WTC11 (cell line): ENCODE measurements around the gene CES3. TPM values are rescaled to one million over a fixed set of nuclear protein-coding genes. Genes with fewer than 3 reads are reported as not detected.

ENCODE experiments used
- ATAC-seq: fragments of 200-7000 bp; cut with Tn5 transposase; 2 replicates; pipeline ENCODE4 v1.10.0; 2021; ENCODE audit warnings: mild to moderate bottlenecking, moderate library complexity
- CTCF ChIA-PET: fragments of 300-600 bp; sonication (Branson Sonifier 250); formaldehyde crosslinking; loops from one replicate; lab custom pipeline; 2021; ENCODE audit warnings: antibody characterized with exemption; lab: Charles Lee
- POLR2A ChIA-PET: fragments of 350-600 bp; sonication (Branson Sonifier 250); formaldehyde crosslinking; loops from one replicate; lab custom pipeline; 2021; ENCODE audit warnings: antibody characterized with exemption; lab: Charles Lee
- DNase-seq: peaks from one replicate; pipeline ENCODE4 v3.0.0; 2021; ENCODE audit warnings: low spot score
- H3K27ac Mint-ChIP-seq: 2 replicates; pipeline ENCODE4 v1.8.0; 2021; ENCODE audit warnings: mixed read lengths
- H3K27me3 Mint-ChIP-seq: 2 replicates; pipeline ENCODE4 v1.8.0; 2021; ENCODE audit warnings: low read depth, mild to moderate bottlenecking, moderate library complexity, mixed read lengths
- H3K36me3 Mint-ChIP-seq: 2 replicates; pipeline ENCODE4 v1.8.0; 2021; ENCODE audit warnings: mixed read lengths
- H3K4me1 Mint-ChIP-seq: 2 replicates; pipeline ENCODE4 v1.8.0; 2022; ENCODE audit warnings: mixed read lengths
- H3K4me3 Mint-ChIP-seq: 2 replicates; pipeline ENCODE4 v1.8.0; 2021; ENCODE audit warnings: mild to moderate bottlenecking, moderate library complexity, mixed read lengths
- H3K9me3 Mint-ChIP-seq: 2 replicates; pipeline ENCODE4 v1.8.0; 2021; ENCODE audit warnings: mixed read lengths
- CREM ChIP-seq: sonication (generic); formaldehyde crosslinking; IDR thresholded peaks from 2 replicates; pipeline ENCODE4 v1.8.1; 2022; ENCODE audit warnings: mild to moderate bottlenecking, missing genetic modification reagents, moderate library complexity
- GABPB1 ChIP-seq: sonication (generic); formaldehyde crosslinking; IDR thresholded peaks from 2 replicates; pipeline ENCODE4 v1.8.1; 2023; ENCODE audit warnings: mild to moderate bottlenecking, missing genetic modification reagents
- OVOL2 ChIP-seq: fragments of 250-450 bp; sonication (Bioruptor Pico); IDR thresholded peaks from 2 replicates; pipeline ENCODE4 v1.9.0; 2021; ENCODE audit warnings: mild to moderate bottlenecking, borderline replicate concordance
- SP1 ChIP-seq: sonication (generic); formaldehyde crosslinking; conservative IDR thresholded peaks from 2 replicates; pipeline ENCODE4 v1.8.1; 2022; ENCODE audit warnings: missing genetic modification reagents
- TEAD4 ChIP-seq: sonication (generic); formaldehyde crosslinking; IDR thresholded peaks from 2 replicates; pipeline ENCODE4 v1.8.0; 2022; ENCODE audit warnings: mild to moderate bottlenecking, missing genetic modification reagents
- ZNF317 ChIP-seq: sonication (generic); formaldehyde crosslinking; IDR thresholded peaks from 2 replicates; pipeline ENCODE4 v1.8.1; 2023; ENCODE audit warnings: low read depth, mild to moderate bottlenecking, moderate library complexity, missing genetic modification reagents, borderline replicate concordance
- ZNF396 ChIP-seq: fragments of 250-450 bp; sonication (Bioruptor Pico); IDR thresholded peaks from 2 replicates; pipeline ENCODE4 v1.8.0; 2021; ENCODE audit warnings: mild to moderate bottlenecking, moderate library complexity, borderline replicate concordance
- ZNF671 ChIP-seq: fragments of 250-450 bp; sonication (Bioruptor Pico); IDR thresholded peaks from 2 replicates; pipeline ENCODE4 v1.8.0; 2021; ENCODE audit warnings: mild to moderate bottlenecking
- total RNA-seq: library from RNA; stranded (reverse); gene quantifications from 3 replicates; pipeline ENCODE4 v1.2.3, GENCODE V29; 2021
- TF ChIP-seq, protein P1 (sequence below): fragments of 250-450 bp; sonication (Bioruptor Pico); IDR thresholded peaks from 2 replicates; pipeline ENCODE4 v1.9.0; 2021; ENCODE audit warnings: mild to moderate bottlenecking, borderline replicate concordance
- TF ChIP-seq, protein P2 (sequence below): sonication (generic); formaldehyde crosslinking; IDR thresholded peaks from 2 replicates; pipeline ENCODE4 v1.8.1; 2023; ENCODE audit warnings: mild to moderate bottlenecking, missing genetic modification reagents, borderline replicate concordance
- TF ChIP-seq, protein P3 (sequence below): fragments of 250-450 bp; sonication (Bioruptor Pico); IDR thresholded peaks from 2 replicates; pipeline ENCODE4 v2.1.2; 2022; ENCODE audit warnings: mild to moderate bottlenecking, moderate library complexity
- TF ChIP-seq, protein P4 (sequence below): fragments of 250-450 bp; sonication (Bioruptor Pico); IDR thresholded peaks from 2 replicates; pipeline ENCODE4 v1.9.0; 2021; ENCODE audit warnings: mild to moderate bottlenecking
- TF ChIP-seq, protein P5 (sequence below): sonication (generic); formaldehyde crosslinking; IDR thresholded peaks from 2 replicates; pipeline ENCODE4 v1.8.1; 2023; ENCODE audit warnings: mild to moderate bottlenecking, moderate library complexity, missing genetic modification reagents
- TF ChIP-seq, protein P6 (sequence below): fragments of 250-450 bp; sonication (Bioruptor Pico); IDR thresholded peaks from 2 replicates; pipeline ENCODE4 v1.9.0; 2021; ENCODE audit warnings: mild to moderate bottlenecking
- TF ChIP-seq, protein P7 (sequence below): sonication (generic); formaldehyde crosslinking; IDR thresholded peaks from 2 replicates; pipeline ENCODE4 v1.8.0; 2023; ENCODE audit warnings: missing genetic modification reagents

The CES3 gene
- total RNA-seq, 1 experiment from 2014 or later, result 3.3 TPM

DNA sequence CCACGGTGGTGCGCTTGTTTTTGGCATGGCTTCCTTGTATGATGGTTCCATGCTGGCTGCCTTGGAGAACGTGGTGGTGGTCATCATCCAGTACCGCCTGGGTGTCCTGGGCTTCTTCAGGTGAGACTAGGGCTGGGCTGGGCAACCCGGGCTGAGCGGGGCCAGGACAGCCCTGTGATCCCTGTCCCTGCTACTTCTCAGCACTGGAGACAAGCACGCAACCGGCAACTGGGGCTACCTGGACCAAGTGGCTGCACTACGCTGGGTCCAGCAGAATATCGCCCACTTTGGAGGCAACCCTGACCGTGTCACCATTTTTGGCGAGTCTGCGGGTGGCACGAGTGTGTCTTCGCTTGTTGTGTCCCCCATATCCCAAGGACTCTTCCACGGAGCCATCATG, 20.8 kb upstream of the CES3 start (continued):
- TF ChIP-seq, protein P1, sequence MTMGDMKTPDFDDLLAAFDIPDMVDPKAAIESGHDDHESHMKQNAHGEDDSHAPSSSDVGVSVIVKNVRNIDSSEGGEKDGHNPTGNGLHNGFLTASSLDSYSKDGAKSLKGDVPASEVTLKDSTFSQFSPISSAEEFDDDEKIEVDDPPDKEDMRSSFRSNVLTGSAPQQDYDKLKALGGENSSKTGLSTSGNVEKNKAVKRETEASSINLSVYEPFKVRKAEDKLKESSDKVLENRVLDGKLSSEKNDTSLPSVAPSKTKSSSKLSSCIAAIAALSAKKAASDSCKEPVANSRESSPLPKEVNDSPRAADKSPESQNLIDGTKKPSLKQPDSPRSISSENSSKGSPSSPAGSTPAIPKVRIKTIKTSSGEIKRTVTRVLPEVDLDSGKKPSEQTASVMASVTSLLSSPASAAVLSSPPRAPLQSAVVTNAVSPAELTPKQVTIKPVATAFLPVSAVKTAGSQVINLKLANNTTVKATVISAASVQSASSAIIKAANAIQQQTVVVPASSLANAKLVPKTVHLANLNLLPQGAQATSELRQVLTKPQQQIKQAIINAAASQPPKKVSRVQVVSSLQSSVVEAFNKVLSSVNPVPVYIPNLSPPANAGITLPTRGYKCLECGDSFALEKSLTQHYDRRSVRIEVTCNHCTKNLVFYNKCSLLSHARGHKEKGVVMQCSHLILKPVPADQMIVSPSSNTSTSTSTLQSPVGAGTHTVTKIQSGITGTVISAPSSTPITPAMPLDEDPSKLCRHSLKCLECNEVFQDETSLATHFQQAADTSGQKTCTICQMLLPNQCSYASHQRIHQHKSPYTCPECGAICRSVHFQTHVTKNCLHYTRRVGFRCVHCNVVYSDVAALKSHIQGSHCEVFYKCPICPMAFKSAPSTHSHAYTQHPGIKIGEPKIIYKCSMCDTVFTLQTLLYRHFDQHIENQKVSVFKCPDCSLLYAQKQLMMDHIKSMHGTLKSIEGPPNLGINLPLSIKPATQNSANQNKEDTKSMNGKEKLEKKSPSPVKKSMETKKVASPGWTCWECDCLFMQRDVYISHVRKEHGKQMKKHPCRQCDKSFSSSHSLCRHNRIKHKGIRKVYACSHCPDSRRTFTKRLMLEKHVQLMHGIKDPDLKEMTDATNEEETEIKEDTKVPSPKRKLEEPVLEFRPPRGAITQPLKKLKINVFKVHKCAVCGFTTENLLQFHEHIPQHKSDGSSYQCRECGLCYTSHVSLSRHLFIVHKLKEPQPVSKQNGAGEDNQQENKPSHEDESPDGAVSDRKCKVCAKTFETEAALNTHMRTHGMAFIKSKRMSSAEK (CRISPR knock-in tag), result no peak
- TF ChIP-seq, protein P2, sequence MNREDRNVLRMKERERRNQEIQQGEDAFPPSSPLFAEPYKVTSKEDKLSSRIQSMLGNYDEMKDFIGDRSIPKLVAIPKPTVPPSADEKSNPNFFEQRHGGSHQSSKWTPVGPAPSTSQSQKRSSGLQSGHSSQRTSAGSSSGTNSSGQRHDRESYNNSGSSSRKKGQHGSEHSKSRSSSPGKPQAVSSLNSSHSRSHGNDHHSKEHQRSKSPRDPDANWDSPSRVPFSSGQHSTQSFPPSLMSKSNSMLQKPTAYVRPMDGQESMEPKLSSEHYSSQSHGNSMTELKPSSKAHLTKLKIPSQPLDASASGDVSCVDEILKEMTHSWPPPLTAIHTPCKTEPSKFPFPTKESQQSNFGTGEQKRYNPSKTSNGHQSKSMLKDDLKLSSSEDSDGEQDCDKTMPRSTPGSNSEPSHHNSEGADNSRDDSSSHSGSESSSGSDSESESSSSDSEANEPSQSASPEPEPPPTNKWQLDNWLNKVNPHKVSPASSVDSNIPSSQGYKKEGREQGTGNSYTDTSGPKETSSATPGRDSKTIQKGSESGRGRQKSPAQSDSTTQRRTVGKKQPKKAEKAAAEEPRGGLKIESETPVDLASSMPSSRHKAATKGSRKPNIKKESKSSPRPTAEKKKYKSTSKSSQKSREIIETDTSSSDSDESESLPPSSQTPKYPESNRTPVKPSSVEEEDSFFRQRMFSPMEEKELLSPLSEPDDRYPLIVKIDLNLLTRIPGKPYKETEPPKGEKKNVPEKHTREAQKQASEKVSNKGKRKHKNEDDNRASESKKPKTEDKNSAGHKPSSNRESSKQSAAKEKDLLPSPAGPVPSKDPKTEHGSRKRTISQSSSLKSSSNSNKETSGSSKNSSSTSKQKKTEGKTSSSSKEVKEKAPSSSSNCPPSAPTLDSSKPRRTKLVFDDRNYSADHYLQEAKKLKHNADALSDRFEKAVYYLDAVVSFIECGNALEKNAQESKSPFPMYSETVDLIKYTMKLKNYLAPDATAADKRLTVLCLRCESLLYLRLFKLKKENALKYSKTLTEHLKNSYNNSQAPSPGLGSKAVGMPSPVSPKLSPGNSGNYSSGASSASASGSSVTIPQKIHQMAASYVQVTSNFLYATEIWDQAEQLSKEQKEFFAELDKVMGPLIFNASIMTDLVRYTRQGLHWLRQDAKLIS (CRISPR knock-in tag), result no peak
- TF ChIP-seq, protein P3, sequence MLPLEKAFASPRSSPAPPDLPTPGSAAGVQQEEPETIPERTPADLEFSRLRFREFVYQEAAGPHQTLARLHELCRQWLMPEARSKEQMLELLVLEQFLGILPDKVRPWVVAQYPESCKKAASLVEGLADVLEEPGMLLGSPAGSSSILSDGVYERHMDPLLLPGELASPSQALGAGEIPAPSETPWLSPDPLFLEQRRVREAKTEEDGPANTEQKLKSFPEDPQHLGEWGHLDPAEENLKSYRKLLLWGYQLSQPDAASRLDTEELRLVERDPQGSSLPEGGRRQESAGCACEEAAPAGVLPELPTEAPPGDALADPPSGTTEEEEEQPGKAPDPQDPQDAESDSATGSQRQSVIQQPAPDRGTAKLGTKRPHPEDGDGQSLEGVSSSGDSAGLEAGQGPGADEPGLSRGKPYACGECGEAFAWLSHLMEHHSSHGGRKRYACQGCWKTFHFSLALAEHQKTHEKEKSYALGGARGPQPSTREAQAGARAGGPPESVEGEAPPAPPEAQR (CRISPR knock-in tag), result no peak
- TF ChIP-seq ZNF317 (CRISPR knock-in tag), result no peak
- no peak for TF ChIP-seq ZNF671

DNA sequence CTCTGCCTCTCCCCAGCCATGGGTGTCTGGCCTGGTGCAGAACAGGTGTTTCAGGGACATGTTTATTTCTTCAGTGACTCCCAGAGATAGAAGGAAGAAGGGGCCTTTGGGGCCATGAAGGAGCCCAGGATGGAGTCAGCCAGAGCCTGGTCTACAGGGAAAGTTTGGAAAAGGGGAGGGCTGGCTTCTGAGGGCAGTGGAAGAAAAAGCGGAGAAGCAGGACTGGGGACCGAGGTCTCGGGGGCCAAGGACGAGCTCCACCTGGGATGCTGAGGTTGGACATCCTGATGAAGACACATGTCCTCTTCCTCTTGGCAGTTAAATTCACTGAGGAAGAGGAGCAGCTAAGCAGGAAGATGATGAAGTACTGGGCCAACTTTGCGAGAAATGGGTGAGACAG, 18.1 kb upstream of the CES3 start:
- H3K9me3 Mint-ChIP-seq, result no peaks in the 10 kb centered on the region
- ChIA-PET CTCF (interaction anchor here (0.5 to 2.9 kb wide), 4 partner anchors 14 to 489 kb away, joined by 5 to 10 read pairs (median 6); no protein-coding TSS in a partner anchor), POLR2A (no interaction called here)
- DNase-seq (no peak), ATAC-seq (no peak)
- H3K27me3 Mint-ChIP-seq, result peaks cover 14% of the 10 kb centered on the region
- TF ChIP-seq, protein P4, sequence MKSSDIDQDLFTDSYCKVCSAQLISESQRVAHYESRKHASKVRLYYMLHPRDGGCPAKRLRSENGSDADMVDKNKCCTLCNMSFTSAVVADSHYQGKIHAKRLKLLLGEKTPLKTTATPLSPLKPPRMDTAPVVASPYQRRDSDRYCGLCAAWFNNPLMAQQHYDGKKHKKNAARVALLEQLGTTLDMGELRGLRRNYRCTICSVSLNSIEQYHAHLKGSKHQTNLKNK, result no peak
- H3K36me3 Mint-ChIP-seq, result peaks cover 18% of the 10 kb centered on the region
- H3K27ac Mint-ChIP-seq, result no peak overlapping the region
- H3K4me3 Mint-ChIP-seq, result no peak overlapping the region
- peaks cover 6% of the 10 kb centered on the region; the same call in 1 of the 2 replicates for H3K4me1 Mint-ChIP-seq

DNA sequence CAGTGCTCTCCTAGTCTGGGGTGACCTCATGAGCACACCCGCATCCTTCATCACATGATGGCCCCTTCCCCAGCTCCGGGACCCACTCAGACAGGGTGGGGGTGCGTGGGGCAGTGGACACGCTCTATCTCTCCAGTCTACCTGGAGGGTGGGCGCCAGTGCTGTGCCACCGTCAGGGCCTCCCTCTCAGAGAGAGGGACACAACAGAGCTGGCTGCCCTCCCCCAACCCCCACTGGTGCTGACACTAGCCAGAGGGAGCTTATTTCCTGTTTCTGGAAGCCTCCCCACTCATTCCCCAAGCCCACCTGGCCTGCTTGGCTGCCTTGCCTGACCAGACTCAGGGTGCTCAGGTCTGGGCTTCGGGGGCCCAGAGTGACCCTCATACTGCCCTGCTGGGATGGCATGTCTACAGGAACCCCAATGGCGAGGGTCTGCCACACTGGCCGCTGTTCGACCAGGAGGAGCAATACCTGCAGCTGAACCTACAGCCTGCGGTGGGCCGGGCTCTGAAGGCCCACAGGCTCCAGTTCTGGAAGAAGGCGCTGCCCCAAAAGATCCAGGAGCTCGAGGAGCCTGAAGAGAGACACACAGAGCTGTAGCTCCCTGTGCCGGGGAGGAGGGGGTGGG, 17.5 kb upstream of the CES3 start:
- H3K27me3 Mint-ChIP-seq, result peaks cover 19% of the 10 kb centered on the region
- DNase-seq (no peak), ATAC-seq (no peak)
- peaks cover 18% of the 10 kb centered on the region for H3K36me3 Mint-ChIP-seq
- no peaks in the 10 kb centered on the region for H3K9me3 Mint-ChIP-seq
- ChIA-PET POLR2A (interaction anchor here (0.6 to 0.7 kb wide), 2 partner anchors 10 to 73 kb away, joined by 4 read pairs; no protein-coding TSS in a partner anchor), CTCF (interaction anchor here (0.6 to 2.9 kb wide), 6 partner anchors 15 to 212 kb away, joined by 3 to 10 read pairs (median 5); partner anchors contain the start of gene CES3)
- no peak overlapping the region for H3K4me3 Mint-ChIP-seq
- H3K27ac Mint-ChIP-seq, result no peak overlapping the region
- H3K4me1 Mint-ChIP-seq, result peaks cover 11% of the 10 kb centered on the region
- TF ChIP-seq, protein P5, sequence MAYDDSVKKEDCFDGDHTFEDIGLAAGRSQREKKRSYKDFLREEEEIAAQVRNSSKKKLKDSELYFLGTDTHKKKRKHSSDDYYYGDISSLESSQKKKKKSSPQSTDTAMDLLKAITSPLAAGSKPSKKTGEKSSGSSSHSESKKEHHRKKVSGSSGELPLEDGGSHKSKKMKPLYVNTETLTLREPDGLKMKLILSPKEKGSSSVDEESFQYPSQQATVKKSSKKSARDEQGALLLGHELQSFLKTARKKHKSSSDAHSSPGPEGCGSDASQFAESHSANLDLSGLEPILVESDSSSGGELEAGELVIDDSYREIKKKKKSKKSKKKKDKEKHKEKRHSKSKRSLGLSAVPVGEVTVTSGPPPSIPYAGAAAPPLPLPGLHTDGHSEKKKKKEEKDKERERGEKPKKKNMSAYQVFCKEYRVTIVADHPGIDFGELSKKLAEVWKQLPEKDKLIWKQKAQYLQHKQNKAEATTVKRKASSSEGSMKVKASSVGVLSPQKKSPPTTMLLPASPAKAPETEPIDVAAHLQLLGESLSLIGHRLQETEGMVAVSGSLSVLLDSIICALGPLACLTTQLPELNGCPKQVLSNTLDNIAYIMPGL, result no peak
- TF ChIP-seq TEAD4 (CRISPR knock-in tag) (no peak), ZNF396 (CRISPR knock-in tag) (no peak), SP1 (CRISPR knock-in tag) (no peak), OVOL2 (no peak), CREM (no peak), GABPB1 (CRISPR knock-in tag) (no peak)
- TF ChIP-seq, protein P6, sequence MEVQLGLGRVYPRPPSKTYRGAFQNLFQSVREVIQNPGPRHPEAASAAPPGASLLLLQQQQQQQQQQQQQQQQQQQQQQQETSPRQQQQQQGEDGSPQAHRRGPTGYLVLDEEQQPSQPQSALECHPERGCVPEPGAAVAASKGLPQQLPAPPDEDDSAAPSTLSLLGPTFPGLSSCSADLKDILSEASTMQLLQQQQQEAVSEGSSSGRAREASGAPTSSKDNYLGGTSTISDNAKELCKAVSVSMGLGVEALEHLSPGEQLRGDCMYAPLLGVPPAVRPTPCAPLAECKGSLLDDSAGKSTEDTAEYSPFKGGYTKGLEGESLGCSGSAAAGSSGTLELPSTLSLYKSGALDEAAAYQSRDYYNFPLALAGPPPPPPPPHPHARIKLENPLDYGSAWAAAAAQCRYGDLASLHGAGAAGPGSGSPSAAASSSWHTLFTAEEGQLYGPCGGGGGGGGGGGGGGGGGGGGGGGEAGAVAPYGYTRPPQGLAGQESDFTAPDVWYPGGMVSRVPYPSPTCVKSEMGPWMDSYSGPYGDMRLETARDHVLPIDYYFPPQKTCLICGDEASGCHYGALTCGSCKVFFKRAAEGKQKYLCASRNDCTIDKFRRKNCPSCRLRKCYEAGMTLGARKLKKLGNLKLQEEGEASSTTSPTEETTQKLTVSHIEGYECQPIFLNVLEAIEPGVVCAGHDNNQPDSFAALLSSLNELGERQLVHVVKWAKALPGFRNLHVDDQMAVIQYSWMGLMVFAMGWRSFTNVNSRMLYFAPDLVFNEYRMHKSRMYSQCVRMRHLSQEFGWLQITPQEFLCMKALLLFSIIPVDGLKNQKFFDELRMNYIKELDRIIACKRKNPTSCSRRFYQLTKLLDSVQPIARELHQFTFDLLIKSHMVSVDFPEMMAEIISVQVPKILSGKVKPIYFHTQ (CRISPR knock-in tag), result no peak
- TF ChIP-seq, protein P7, sequence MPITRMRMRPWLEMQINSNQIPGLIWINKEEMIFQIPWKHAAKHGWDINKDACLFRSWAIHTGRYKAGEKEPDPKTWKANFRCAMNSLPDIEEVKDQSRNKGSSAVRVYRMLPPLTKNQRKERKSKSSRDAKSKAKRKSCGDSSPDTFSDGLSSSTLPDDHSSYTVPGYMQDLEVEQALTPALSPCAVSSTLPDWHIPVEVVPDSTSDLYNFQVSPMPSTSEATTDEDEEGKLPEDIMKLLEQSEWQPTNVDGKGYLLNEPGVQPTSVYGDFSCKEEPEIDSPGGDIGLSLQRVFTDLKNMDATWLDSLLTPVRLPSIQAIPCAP, result no peak
- TF ChIP-seq, protein P4, result no peak
